SK-N-SH (cell line): ENCODE data around the gene PIMREG. TPM values are rescaled to one million over a fixed set of nuclear protein-coding genes. Genes with fewer than 3 reads are reported as not detected.

Experiments
- CTCF ChIA-PET: fragments of 300-600, 350-600 bp; formaldehyde crosslinking; extraction: SDS; loops from one replicate; lab custom pipeline; 2021; lab: Yijun Ruan, JAX
- POLR2A ChIA-PET: fragments of 350-600 bp; sonication (Branson Sonifier 250); formaldehyde crosslinking; extraction: SDS; loops from one replicate; lab custom pipeline; 2020; ENCODE audit warnings: antibody characterized with exemption, inconsistent platforms; lab: Yijun Ruan, JAX
- DNase-seq: peaks from one replicate; pipeline ENCODE4 v3.0.0; 2012
- H2AFZ ChIP-seq: fragments of 200-600 bp; sonication (generic); 2 replicates; pipeline ENCODE4 v1.8.1; 2016; ENCODE audit warnings: antibody characterized with exemption, mild to moderate bottlenecking, low read depth
- H3F3A ChIP-seq: fragments of 200-600 bp; sonication (generic); replicated peaks from 2 replicates; pipeline ENCODE3; 2016; ENCODE audit warnings: antibody characterized with exemption, mild to moderate bottlenecking; ENCODE audit not compliant: insufficient read depth
- H3K27ac ChIP-seq, 2 experiments: fragments of 200-500 bp in 1 of 2; fragments of 200-600 bp in 1 of 2; sonication (Bioruptor generic) in 1 of 2; sonication (generic), shearing (Covaris generic) in 1 of 2; 2 replicates each; pipeline versions ENCODE4 v1.5.1 to v1.6.1; 2014 to 2016; ENCODE audit warnings: low read depth in 2 of 2, inconsistent platforms in 1 of 2, low read length in 1 of 2, mild to moderate bottlenecking in 1 of 2, mixed read lengths in 1 of 2
- H3K27me3 ChIP-seq: fragments of 200-600 bp; sonication (generic), shearing (Covaris generic); 2 replicates; pipeline ENCODE4 v1.6.1; 2016; ENCODE audit warnings: mixed run types; ENCODE audit not compliant: insufficient read depth
- H3K36me3 ChIP-seq, 2 experiments: fragments of 200-500 bp in 1 of 2; fragments of 200-600 bp in 1 of 2; sonication (Bioruptor generic) in 1 of 2; sonication (generic) in 1 of 2; replicated peaks in 1 of 2; 2 replicates each; pipeline versions ENCODE3 to v1.5.1; 2014 to 2016; ENCODE audit warnings: low read length in 1 of 2, mild to moderate bottlenecking in 1 of 2; ENCODE audit not compliant: insufficient read depth in 2 of 2, control insufficient read depth in 1 of 2
- H3K4me1 ChIP-seq, 2 experiments: fragments of 200-500 bp in 1 of 2; fragments of 200-600 bp in 1 of 2; sonication (Bioruptor generic) in 1 of 2; sonication (generic), shearing (Covaris generic) in 1 of 2; 2 replicates each; pipeline versions ENCODE4 v1.5.1 to v1.6.1; 2014 to 2016; ENCODE audit warnings: low read depth in 1 of 2, low read length in 1 of 2, mixed run types in 1 of 2; ENCODE audit not compliant: insufficient read depth in 2 of 2, control insufficient read depth in 1 of 2
- H3K4me2 ChIP-seq: fragments of 200-600 bp; sonication (generic), shearing (Covaris generic); 2 replicates; pipeline ENCODE4 v1.6.1; 2017; ENCODE audit warnings: mixed run types
- H3K4me3 ChIP-seq, 2 experiments: fragments of 200-500 bp in 1 of 2; fragments of 200-600 bp in 1 of 2; sonication (Bioruptor generic) in 1 of 2; sonication (generic), shearing (Covaris generic) in 1 of 2; 2 replicates each; pipeline versions ENCODE4 v1.5.1 to v1.8.1; 2014 to 2016; ENCODE audit warnings: low read depth in 2 of 2, inconsistent platforms in 1 of 2, low read length in 1 of 2, mild to moderate bottlenecking in 1 of 2, mixed read lengths in 1 of 2, moderate library complexity in 1 of 2
- H3K79me2 ChIP-seq: fragments of 200-600 bp; sonication (generic); 2 replicates; pipeline ENCODE4 v1.8.1; 2017; ENCODE audit warnings: mild to moderate bottlenecking; ENCODE audit not compliant: insufficient read depth
- H3K9ac ChIP-seq: fragments of 200-600 bp; sonication (generic); 2 replicates; pipeline ENCODE4 v1.6.1; 2017; ENCODE audit warnings: mixed run types
- H3K9me2 ChIP-seq: fragments of 200-600 bp; sonication (generic); 2 replicates; pipeline ENCODE4 v1.6.1; 2017; ENCODE audit warnings: mixed run types
- H3K9me3 ChIP-seq: fragments of 200-600 bp; sonication (generic); 2 replicates; pipeline ENCODE4 v1.6.1; 2017; ENCODE audit warnings: mixed run types, mild to moderate bottlenecking, moderate library complexity
- H4K20me1 ChIP-seq: fragments of 200-600 bp; sonication (generic); 2 replicates; pipeline ENCODE4 v1.6.1; 2017; ENCODE audit warnings: mild to moderate bottlenecking, mixed run types; ENCODE audit not compliant: insufficient read depth
- EP300 ChIP-seq, 2 experiments: IDR thresholded peaks; 2 replicates each; pipeline versions ENCODE4 v1.4.0 to v1.6.1; 2012; ENCODE audit warnings: borderline replicate concordance in 1 of 2, low read depth in 1 of 2, low read length in 1 of 2
- EZH2phosphoT487 ChIP-seq: fragments of 200-600 bp; sonication (generic); IDR thresholded peaks from 2 replicates; pipeline ENCODE4 v1.6.1; 2017; ENCODE audit warnings: low read depth, mixed run types, mild to moderate bottlenecking, antibody characterized with exemption, moderate library complexity, borderline replicate concordance
- GABPA ChIP-seq: IDR thresholded peaks from 2 replicates; pipeline ENCODE4 v1.4.0; 2012; ENCODE audit warnings: low read depth, mild to moderate bottlenecking
- JUND ChIP-seq: IDR thresholded peaks from 2 replicates; pipeline ENCODE4 v1.4.0; 2012
- MXI1 ChIP-seq: IDR thresholded peaks from 2 replicates; pipeline ENCODE4 v1.6.1; 2012; ENCODE audit warnings: mild to moderate bottlenecking, low read depth, low read length, improper control_type of control experiment
- NRF1 ChIP-seq: IDR thresholded peaks from 2 replicates; pipeline ENCODE4 v1.6.1; 2012; ENCODE audit warnings: low read depth, mild to moderate bottlenecking, low read length
- PBX3 ChIP-seq: IDR thresholded peaks from 2 replicates; pipeline ENCODE4; 2012
- POLR2AphosphoS5 ChIP-seq: IDR thresholded peaks from 2 replicates; pipeline ENCODE4 v1.6.1; 2012; ENCODE audit warnings: low read depth, low read length
- RCOR1 ChIP-seq: fragments of 150-350 bp; IDR thresholded peaks from 2 replicates; pipeline ENCODE4 v1.6.1; 2017; ENCODE audit warnings: antibody characterized with exemption, low read length
- RXRA ChIP-seq: IDR thresholded peaks from 2 replicates; pipeline ENCODE4 v1.4.0; 2012; ENCODE audit warnings: low read depth, mild to moderate bottlenecking, borderline replicate concordance
- SIN3A ChIP-seq: IDR thresholded peaks from 2 replicates; pipeline ENCODE4 v1.6.1; 2012; ENCODE audit warnings: low read depth, mild to moderate bottlenecking, low read length, moderate library complexity, borderline replicate concordance
- TAF1 ChIP-seq: IDR thresholded peaks from 2 replicates; pipeline ENCODE4 v1.6.1; 2012; ENCODE audit warnings: low read depth, mild to moderate bottlenecking, low read length, moderate library complexity, borderline replicate concordance
- TCF12 ChIP-seq: IDR thresholded peaks from 2 replicates; pipeline ENCODE4 v1.4.0; 2012
- YY1 ChIP-seq: IDR thresholded peaks from 2 replicates; pipeline ENCODE4 v1.4.0; 2012; ENCODE audit warnings: low read depth, mild to moderate bottlenecking
- WGBS: methylation state at CpG from one replicate; pipeline ENCODE4 v1.1.6; 2017; ENCODE audit warnings: low lambda C conversion rate; 5-methylcytosine and 5-hydroxymethylcytosine counted together
- polyA plus RNA-seq, 3 experiments: library from polyadenylated mRNA; depleted of rRNA; stranded (reverse); fragments of >200 nt; gene quantifications; 2 replicates each; pipeline ENCODE4 v1.2.3, GENCODE V29; 2012
- TF ChIP-seq, protein P1 (sequence below): fragments of 200-600 bp; sonication (generic); IDR thresholded peaks from 2 replicates; pipeline ENCODE4 v1.6.1; 2017; ENCODE audit warnings: antibody characterized with exemption, mild to moderate bottlenecking, moderate library complexity
- TF ChIP-seq, protein P2 (sequence below): IDR thresholded peaks from 2 replicates; pipeline ENCODE4 v1.6.1; 2012; ENCODE audit warnings: mild to moderate bottlenecking, low read depth, low read length, moderate library complexity
- TF ChIP-seq, protein P3 (sequence below): fragments of 150-350 bp; IDR thresholded peaks from 2 replicates; pipeline ENCODE4 v1.6.1; 2017; ENCODE audit warnings: antibody characterized with exemption, low read length, low read depth, borderline replicate concordance

PIMREG gene
- polyA plus RNA-seq, 1 of the 3 experiments (the other 2 are of a cell fraction) = 19.6 TPM

GRCh38 chr17:6454495-6455320 is 10.5 kb downstream of the PIMREG start:
- DNase-seq = peak; percentile 60
- H3K27ac ChIP-seq = no peak overlapping the region
- no peak overlapping the region for H3K4me2 ChIP-seq
- no peaks in the 10 kb centered on the region for H3K9me3 ChIP-seq
- H3K79me2 ChIP-seq = no peaks in the 10 kb centered on the region
- H3K9me2 ChIP-seq = no peaks in the 10 kb centered on the region
- H3K4me1 ChIP-seq = peaks cover 3 to 17% of the 10 kb centered on the region in 2 experiments; a peak in 2 of 4 replicates
- TF ChIP-seq POLR2AphosphoS5 (no peak), MXI1 (no peak), GABPA (no peak), YY1 (no peak), RXRA (no peak), PBX3 (no peak), TAF1 (no peak), EZH2phosphoT487 (no peak), TCF12 (no peak), NRF1 (no peak), JUND (no peak), EP300 (IDR thresholded peaks at IDR 0.05; ENCODE audit: borderline replicate concordance in 1 of 2, low read depth in 1 of 2, low read length in 1 of 2) (no peak), SIN3A (no peak), RCOR1 (no peak)
- TF ChIP-seq, protein P1, sequence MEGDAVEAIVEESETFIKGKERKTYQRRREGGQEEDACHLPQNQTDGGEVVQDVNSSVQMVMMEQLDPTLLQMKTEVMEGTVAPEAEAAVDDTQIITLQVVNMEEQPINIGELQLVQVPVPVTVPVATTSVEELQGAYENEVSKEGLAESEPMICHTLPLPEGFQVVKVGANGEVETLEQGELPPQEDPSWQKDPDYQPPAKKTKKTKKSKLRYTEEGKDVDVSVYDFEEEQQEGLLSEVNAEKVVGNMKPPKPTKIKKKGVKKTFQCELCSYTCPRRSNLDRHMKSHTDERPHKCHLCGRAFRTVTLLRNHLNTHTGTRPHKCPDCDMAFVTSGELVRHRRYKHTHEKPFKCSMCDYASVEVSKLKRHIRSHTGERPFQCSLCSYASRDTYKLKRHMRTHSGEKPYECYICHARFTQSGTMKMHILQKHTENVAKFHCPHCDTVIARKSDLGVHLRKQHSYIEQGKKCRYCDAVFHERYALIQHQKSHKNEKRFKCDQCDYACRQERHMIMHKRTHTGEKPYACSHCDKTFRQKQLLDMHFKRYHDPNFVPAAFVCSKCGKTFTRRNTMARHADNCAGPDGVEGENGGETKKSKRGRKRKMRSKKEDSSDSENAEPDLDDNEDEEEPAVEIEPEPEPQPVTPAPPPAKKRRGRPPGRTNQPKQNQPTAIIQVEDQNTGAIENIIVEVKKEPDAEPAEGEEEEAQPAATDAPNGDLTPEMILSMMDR = no peak
- TF ChIP-seq, protein P2, sequence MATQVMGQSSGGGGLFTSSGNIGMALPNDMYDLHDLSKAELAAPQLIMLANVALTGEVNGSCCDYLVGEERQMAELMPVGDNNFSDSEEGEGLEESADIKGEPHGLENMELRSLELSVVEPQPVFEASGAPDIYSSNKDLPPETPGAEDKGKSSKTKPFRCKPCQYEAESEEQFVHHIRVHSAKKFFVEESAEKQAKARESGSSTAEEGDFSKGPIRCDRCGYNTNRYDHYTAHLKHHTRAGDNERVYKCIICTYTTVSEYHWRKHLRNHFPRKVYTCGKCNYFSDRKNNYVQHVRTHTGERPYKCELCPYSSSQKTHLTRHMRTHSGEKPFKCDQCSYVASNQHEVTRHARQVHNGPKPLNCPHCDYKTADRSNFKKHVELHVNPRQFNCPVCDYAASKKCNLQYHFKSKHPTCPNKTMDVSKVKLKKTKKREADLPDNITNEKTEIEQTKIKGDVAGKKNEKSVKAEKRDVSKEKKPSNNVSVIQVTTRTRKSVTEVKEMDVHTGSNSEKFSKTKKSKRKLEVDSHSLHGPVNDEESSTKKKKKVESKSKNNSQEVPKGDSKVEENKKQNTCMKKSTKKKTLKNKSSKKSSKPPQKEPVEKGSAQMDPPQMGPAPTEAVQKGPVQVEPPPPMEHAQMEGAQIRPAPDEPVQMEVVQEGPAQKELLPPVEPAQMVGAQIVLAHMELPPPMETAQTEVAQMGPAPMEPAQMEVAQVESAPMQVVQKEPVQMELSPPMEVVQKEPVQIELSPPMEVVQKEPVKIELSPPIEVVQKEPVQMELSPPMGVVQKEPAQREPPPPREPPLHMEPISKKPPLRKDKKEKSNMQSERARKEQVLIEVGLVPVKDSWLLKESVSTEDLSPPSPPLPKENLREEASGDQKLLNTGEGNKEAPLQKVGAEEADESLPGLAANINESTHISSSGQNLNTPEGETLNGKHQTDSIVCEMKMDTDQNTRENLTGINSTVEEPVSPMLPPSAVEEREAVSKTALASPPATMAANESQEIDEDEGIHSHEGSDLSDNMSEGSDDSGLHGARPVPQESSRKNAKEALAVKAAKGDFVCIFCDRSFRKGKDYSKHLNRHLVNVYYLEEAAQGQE = no peak
- TF ChIP-seq, protein P3, sequence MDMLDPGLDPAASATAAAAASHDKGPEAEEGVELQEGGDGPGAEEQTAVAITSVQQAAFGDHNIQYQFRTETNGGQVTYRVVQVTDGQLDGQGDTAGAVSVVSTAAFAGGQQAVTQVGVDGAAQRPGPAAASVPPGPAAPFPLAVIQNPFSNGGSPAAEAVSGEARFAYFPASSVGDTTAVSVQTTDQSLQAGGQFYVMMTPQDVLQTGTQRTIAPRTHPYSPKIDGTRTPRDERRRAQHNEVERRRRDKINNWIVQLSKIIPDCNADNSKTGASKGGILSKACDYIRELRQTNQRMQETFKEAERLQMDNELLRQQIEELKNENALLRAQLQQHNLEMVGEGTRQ = no peak
- no peaks in the 10 kb centered on the region for H3K27me3 ChIP-seq
- H4K20me1 ChIP-seq = no peaks in the 10 kb centered on the region
- no peaks in the 10 kb centered on the region for H3F3A ChIP-seq
- H3K9ac ChIP-seq = no peak overlapping the region
- CTCF ChIA-PET = interaction anchor here (1.0 to 2.0 kb wide), 4 partner anchors 14 to 19 kb away, joined by 3 to 10 read pairs (median 4); no protein-coding TSS in a partner anchor
- peaks cover 0 to 4% of the 10 kb centered on the region in 2 experiments for H3K36me3 ChIP-seq
- 69% methylated on average over 15 of the region's 35 CpGs for WGBS
- no peak overlapping the region for H2AFZ ChIP-seq
- H3K4me3 ChIP-seq = no peak overlapping the region
- POLR2A ChIA-PET = interaction anchor here (2.2 kb wide), 1 partner anchor 11 kb away, joined by 11 read pairs; the partner anchor contains the start of gene PIMREG
